Kasumi-1 (cell line): ENCODE measurements around the gene TTC27.
"Not testable (repeated sequence)": the region's sequence is repeated elsewhere in the genome, so short reads cannot be mapped to it uniquely, and the experiment has no call there.

Source experiments
- DNase-seq, 2 experiments: peaks; one replicate each; lab custom pipeline; 2025; lab: John Stamatoyannopoulos, UW

TTC27 gene

DNA sequence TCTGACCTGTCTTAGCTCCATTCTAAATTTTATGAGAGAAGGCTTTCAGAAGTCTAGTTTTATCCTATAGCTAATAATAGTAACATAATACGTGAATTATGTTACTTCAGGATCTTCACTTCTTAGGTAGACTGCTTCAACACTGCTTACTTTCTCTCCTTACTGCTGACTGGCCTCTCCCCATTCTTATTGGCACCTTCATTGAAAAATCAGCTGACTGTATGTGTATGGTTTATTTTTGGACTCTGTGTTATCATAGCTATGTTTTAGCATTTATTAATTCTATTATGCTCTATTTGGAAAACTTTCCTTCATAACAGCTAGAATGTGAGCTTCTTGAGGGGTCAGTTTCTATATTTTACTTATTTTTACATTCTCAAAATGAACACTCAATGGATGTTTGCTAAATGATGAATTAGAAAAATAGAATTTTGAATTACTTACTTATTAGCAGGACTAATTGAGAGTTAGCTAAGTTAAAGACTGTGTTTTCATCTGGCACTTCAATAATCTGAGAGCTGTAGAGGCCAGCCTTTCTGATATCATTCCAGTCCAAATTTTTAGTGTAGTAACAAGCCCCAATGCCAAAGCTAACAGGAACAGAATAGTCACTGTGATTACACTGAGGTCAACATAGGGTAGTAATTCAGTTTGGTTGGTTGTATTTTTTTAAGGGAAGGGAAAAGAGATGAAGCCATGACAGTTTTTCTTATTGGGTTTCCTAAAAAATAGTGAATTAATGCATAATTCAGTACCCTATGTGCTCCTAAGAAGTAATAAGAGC is 92.3 kb downstream of the TTC27 start:
- no peak for DNase-seq

DNA sequence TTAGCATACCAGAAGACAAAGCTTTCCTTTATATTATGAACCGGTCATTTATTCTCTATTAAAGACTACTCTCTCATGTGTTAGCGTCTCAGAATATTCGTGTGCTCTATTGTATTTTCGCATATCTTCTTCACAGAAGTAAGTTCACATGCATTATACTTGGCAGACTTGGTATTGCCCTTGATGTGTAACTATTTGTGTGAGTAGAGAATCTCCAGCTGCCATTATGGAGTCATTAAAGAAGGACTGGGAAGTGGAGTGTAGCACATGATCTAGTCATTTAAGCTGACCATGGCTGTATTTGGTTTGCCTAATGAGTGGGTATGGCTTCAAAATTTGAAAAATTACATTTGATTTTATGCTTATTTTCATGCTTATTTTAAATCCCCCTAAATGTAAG is 92.9 kb downstream of the TTC27 start:
- no peak for DNase-seq

DNA sequence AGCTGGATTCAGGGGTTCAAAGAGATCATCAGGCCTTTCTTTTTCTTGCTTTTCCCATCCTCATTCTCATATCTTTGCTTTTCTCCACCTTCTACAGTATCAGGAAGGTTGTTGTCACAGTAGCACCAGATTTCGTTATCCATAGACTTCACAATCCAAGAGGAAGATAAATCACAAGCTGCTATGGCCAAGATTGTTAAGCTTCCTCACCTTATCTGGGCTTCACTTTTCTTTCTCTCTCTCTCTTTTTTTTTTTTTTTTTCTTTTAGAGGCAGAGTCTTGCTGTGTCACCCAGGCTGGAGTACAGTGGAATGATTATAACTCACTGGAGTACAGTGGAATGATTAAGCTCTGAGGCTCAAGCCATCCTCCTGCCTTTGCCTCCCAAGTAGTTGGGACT is 93.5 kb downstream of the TTC27 start:
- no peak for DNase-seq

DNA sequence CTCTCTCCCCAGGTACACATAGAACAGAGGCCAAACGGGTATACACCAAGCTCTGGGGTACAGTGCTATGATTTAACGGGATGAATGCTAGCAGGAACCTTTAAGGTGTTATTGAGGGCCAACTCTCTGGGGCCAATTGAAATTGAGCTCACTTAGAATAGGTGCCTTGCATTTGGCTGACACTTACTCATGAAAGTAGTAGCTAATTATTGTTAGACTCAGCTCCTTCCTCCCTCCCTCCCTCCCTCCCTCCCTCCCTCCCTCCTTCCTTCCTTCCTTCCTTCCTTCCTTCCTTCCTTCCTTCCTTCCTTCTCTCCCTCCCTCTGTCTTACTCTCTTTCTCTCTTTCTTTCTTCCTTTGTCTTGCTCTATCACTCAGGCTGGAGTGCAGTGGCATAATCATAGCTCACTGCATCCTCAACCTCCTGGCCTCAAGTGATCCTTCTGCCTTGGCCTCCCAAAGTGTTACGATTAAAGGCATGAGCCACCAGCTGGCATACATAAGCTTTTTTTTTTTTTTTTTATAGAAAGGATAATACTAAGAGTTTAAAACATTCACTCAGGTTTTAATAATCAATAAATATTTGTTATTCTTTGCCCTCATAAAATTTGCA is 95.7 kb downstream of the TTC27 start:
- DNase-seq: no peak

DNA sequence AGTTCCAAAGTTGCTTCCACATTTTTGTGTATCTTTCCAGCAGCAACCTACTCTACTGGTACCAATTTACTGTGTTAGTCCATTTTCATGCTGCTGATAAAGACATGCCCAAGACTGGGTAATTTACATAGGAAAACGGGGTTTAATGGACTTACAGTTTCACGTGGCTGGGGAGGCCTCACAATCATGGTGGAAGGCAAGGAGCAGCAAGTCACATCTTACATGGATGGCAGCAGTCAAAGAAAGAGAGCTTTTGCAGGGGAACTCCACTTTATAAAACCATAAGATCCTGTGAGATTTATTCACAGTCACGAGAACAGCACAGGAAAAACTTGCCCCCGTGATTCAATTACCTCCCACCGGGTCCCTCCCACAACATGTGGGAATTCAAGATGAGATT is 98.8 kb downstream of the TTC27 start:
- DNase-seq: not testable (repeated sequence)

DNA sequence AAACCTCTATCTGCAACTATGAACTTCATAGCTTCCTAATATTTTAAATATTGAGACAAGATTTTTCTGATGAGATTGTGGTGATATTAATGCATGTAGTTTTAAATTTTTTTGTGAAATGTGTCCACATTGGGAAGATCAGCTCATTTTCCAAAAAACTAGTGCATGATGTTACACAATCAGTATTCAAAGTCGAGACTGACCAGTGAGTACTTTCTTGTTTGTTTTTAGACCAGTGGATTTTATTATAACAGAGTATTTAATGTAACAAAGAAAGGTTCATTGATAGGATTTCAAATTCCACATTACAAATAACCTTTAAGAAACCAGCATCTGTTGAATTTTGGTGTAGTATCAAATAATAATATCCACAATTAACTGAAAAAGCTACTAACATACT is 99.3 kb downstream of the TTC27 start:
- no peak for DNase-seq

DNA sequence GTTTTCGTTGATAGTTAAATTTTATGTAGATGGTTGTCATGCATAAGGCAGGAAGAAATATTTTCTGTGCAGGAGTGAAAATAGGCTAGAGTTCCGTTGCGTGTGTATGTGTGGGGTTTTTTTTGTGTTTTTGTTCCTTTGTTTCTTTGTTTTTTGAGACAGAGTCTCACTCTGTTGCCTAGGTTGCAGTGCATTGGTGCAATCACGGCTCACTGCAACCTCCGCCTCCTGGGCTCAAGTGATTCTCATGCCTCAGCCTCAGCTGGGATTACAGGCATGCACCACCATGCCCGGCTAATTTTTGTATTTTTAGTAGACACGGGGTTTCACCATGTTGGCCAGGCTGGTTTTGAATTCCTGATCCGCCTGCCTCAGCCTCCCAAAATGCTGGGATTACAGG is 103.1 kb downstream of the TTC27 start:
- DNase-seq: not testable (repeated sequence)

DNA sequence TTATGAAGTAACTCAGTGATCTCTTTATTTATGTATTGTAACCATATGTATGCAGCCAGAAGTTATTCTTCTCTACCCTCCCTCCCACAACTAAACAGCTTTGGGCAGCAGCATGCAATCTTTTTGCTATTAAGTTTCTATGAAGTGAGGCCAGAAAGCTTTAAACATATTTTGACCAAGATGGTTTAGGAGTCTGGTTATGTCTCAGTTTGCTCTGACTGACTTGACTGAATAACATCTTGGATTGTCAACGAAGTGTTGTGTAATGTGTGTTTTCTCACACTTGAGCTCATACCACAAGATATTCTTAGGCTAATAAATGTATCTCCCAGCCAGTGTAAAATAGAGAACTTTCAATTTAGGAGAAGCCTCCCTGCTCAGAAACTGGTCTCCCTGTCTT is 104.3 kb downstream of the TTC27 start:
- DNase-seq: no peak

DNA sequence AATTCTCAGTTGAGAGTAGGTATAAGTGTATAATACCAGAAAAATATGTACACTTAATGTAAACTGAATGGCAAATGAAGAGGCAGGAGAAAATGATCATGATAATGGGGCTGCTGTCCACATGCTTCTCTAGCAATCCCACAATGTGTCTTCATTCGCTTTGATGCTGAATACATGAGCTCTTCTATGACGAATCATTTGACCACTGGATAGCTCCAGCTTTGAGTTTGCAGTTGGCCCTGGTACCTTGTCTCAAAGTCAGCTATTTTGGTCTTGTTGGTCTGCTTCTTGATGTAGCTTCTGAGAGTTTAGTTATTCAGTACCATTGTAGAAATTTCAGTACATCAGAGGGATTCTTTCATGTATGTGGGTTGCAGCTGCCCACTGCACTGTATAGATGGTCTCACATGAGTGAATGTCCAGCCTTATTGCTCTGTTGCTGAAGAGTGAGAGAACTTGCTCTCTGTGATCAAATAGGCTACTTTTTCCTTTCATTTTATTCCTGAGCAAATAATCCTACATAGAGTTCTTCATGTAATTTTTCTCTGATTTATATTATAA is 105.1 kb downstream of the TTC27 start:
- no peak for DNase-seq

DNA sequence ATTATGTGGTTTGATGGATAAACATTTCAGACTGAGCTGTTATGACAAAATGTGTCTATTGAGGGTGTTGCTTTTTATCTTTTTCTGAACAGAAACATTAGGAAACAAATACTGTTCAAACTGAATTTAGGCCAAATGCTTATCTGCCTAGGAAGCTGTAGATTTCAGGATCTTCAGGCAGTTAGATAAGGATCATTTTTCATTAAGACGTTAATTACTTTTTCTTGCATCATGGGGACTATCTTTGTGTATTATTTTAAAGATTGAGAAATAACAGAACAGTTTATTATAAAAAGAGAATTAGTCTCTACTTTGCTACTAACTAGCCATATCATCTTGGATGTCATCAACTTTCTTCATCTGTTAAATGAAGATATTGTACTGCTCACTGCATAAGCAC is 107.5 kb downstream of the TTC27 start:
- DNase-seq: no peak

DNA sequence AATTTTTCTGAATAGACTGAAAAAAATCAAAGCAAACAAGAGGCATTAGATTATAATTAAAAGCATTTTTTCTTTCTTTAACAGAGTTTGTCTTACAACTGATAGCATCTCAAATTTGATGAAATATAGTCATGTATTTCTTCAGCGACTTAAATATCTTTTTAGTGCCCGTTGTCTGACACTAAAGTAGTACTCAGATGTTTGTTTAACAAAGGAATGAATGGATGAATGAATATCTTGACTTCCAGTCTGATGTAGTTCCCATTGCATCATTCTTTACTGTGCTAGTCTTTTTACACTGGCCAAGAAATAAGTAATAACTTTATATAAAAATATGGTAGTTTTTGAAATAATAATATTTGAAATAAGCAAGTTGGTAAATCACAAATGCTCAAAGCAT is 111.1 kb downstream of the TTC27 start:
- no peak for DNase-seq

DNA sequence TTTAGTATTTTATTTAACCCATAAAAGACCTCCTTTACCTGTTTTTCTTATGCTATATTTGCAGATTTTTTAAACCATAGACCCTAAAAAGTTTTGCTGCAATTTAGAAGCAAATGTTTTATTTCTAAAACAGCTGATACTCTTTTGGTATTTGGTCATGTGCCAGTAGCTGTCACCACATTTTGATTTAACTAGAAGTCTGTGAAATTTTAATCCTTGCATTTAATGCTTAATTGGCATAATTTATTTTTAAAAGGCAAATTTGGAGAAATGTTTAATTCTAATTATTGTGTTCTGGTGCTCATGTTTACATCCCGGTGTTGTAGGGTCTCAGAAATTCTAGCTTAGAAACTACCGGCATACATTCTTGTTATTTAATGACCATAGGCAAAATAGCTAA is 111.8 kb downstream of the TTC27 start:
- no peak for DNase-seq

DNA sequence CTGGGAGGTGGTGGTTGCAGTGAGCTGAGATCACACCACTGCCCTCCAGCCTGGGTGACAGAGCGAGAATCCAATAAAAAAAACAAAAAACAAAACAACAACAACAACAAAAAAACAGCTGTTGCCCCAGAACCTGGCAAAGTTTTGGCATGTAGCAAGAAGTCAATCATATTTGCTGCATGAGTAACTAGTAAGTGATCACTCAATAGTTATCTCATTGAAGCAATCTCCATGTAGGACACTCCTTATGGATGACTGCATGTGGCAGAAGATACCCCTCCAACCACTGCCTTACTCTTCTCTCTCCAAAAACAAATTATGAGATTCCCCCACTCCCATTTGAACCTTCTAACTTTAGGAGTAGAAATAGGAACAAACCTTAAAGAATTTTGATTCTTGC is 113.7 kb downstream of the TTC27 start:
- DNase-seq: no peak

DNA sequence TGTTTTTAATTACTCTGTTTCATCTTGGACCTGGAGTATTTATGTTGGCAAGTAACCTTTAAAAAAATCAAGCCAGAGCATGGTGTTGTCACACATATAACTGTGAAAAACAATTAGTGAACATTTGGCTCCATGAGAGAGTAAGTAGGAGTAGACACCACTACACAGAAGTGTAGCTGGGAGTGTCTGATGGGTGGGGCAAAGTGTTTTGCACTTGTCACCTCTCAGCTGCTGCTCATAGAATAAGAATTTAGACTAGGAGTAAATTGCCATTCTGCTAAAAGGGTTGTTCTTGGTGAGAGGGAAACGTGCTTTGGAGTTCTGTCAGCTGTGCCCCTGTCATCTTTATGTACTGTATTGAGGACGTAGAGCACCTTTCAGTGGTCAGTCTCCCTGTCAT is 114.5 kb downstream of the TTC27 start:
- no peak for DNase-seq

DNA sequence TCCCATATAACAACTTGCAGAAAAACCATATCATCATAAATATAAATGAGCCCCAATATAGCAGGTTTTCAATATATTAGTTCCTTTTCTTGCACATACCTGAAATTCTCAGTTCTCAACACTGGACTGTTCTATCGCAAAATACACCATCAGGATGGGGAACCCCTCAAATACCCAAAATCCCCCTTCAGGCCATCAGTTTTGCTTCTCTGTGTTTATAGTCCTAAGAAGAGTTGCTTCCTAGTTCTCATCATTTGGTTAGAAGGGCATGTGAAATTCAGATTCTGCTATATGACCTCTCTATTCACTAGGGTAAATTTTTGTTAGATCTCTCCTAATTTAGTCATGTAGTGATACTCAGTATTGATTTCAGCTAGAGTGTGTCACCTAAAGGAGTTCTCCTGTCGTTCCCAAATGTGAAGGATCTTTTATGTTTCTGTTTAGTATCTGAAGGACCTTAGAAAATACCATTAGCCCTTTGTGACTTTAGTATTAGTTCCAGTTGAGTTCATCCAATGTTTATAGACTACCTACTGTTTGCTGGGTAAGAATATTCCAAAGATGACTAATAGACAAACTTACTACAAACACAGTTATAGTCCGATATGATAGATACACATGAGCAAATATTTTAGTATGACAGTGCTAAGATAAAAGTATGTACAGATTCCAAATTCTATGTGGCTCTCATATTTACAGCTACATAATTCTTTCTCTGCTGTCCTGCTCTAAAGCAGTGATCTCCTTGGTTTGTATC is 115.8 kb downstream of the TTC27 start:
- DNase-seq: no peak

DNA sequence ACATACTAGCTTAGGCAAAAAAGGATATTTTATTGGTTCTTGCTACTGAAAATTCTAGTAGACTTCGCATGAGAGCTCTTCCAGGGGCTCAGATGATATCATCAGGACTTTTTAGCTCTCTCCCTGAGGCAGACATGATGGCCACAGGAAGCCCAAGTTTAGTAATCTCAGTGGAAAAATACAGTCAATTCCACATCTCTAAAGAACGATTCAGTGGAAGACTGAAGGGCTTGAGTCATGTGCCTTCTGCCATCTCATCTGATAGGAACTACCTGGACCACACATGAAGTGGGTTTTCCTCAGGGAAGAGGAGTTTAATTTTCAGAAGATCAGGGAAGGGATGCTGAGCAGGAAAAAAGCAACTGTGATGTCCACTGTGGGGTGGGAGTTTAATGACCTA is 117.3 kb downstream of the TTC27 start:
- DNase-seq: no peak

DNA sequence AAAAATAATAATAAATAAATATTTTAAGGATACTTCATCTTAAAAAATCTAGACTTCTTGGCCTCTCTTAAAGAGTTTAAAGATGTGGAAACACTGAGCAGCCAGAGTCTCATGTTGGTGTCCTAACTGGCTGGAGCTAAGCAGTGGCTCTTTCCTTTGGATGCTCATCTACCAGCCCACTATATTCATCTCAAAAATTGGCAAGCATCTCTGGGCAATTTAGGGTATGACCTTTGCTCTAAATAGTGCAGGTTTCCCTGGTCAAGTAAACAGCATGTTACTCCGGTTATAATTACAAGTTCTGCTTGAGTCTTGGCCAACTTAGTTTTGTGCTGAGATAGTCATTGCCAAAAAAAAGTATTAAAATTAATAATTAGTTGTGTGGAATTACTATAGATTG is 117.8 kb downstream of the TTC27 start:
- no peak for DNase-seq

DNA sequence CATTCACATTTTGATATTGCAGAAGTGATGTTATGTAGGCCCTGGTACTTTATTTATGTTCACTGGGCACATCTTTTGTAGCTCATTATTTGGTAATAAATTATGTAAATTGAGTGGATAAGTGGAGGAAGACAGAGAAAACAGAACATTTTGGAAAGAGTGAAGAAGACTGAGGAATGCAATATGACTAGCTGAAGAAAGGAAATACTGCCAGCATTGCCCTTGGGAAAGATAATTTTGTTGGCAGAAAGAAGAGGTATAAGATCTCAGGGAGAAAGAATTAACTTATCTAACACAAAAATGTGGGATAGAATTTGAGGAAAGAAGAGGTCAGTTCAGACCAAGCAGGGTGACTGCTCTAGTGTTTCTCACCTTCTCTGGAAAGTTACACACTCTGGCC is 118.8 kb downstream of the TTC27 start:
- no peak for DNase-seq

DNA sequence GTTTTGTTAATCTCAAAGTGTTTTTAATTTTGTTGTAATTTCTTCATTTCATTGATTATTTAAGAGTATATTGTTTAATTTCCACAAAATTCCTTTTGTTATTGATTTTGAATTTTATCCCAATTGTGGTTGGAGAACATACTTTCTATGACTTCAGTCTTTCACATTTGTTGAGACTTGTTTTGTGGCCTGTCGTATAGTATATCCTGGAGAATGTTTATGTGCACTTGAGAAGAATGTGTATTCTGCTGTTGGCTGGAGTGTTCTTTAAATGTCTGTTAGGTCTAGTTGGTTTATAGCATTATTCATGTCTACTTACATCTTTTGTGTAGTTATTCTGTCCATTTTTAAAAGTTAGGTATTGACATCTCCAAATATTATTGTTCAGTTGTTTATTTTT is 120.3 kb downstream of the TTC27 start:
- DNase-seq: no peak

DNA sequence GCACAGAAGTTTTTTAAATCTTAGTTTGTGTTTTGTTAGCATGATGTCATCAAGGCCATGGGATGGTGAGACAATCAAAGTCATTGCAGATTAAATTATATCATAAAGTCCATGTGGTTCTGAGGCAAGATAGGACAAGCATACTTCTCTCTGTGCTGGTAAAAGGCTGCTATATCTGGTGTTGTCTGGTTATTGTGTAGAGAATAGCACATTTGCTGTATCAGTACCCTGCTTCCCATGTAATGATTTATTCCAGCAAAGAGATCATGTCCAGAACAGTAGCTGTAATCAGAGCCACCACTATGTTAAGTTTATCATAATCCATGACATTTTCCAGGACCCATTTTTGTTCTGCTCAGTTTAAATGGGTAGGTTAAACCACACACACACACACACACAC is 123.0 kb downstream of the TTC27 start:
- no peak for DNase-seq

DNA sequence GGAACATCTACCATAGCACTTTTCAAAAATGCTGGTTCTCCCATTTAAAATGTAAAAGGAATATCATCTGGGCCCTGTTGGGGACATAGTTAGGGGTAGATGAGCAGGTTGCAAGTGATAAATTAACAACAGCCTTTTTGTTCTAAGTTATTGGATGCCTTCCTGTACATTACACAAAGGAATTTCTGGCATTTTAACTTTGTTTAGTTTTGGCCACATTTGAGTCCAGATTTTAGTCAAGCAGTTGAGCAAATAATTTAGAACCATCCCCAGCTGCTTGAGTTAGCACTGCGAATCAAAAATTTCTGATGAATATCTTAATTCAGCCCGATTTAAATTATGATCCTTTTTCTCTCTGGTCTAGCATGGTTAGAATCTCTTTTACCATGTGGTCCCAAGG is 124.4 kb downstream of the TTC27 start:
- no peak for DNase-seq

DNA sequence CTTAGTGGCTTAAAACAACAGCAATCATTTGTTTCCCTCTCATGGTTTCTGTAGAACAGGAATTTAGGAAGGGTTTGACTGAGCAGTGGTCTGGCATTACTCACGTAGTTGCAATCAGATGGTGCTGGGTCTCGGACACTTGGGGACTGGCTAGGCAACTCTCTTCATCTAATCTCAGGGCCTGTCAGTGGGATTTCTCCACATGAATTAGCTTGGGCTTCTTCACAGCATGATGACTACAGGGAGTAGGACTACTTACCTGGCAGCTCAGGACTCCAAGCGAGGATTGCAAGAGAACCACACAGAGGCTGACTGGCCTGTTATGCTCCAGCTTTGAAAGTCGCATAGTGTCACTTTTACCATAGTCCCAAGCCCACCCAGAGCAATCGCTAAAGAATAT is 125.1 kb downstream of the TTC27 start:
- DNase-seq: no peak

DNA sequence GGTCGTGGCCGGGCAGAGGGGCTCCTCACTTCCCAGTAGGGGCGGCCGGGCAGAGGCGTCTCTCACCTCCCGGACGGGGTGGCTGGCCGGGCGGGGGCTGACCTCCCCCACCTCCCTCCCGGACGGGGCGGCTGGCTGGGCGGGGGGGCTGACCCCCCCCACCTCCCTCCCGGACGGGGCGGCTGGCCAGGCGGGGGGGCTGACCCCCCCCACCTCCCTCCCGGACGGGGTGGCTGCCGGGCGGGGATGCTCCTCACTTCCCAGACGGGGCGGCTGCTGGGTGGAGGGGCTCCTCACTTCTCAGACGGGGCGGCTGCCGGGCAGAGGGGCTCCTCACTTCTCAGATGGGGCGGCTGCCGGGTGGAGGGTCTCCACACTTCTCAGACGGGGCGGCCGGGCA is 126.8 kb downstream of the TTC27 start:
- DNase-seq: not testable (repeated sequence)
